Measurements from ENCODE around the gene PACS1.
"Not testable (repeated sequence)": the region's sequence is repeated elsewhere in the genome, so short reads cannot be mapped to it uniquely, and the experiment has no call there.

Gene PACS1

DNA sequence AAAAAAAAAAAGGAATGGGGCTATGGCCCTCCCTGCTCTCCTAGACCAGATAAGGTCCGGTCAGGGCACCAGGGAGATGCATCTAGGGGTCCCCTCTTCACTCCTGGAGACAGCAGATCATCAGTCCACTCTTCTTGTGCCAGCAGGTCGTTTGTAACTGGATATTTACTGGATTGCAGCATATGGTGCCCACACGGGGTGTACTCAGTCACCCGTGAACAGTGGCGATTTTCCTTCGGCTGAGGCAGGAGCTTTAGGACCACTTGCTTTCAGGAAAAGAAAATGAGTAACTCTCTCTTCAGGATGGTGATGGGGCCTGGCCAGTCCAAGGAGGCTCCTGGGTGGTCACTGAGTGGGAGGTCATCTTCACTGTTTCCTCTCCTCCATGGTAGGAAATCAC, 160.1 kb downstream of the PACS1 start:
- DNase-seq, result no peak

DNA sequence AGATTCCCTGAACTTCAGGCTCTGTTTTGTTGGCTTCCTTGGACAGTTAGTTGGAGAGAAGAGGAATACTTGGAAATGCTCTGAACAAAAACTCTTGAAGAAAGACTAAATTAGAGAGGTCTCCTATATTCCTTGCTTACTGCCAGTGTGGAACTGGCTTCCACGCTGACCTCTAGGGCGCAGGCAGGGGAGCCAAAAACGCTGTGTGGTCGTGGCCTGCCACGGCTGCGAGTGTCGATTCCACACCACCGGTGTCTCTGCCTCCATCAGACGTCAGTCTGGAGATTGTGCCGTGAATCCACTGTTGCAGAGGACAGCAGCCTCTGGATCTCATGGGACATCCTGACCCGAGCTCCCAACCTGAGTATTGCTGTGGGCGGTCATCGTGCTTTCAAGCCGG, 160.9 kb downstream of the PACS1 start:
- DNase-seq, result no peak

DNA sequence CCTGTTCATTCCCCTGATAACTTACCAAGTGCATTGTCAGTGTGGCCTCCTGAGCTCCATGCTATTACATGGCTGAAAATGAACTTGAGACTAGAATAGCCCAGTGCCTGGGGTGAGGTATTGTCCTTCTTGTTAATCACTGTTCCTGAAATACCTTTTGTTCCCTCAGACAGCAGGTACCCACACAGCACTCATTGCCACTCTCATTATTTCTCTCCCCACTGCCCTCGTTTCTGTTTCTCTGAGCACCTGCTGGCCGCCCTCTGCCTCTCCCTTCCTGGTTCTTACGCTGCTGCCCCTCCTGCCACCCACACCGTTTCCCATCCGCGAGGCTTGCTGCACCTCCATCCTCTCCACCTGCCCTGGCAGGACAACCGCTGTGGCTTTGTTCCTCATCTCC, 161.5 kb downstream of the PACS1 start:
- no peak for DNase-seq

DNA sequence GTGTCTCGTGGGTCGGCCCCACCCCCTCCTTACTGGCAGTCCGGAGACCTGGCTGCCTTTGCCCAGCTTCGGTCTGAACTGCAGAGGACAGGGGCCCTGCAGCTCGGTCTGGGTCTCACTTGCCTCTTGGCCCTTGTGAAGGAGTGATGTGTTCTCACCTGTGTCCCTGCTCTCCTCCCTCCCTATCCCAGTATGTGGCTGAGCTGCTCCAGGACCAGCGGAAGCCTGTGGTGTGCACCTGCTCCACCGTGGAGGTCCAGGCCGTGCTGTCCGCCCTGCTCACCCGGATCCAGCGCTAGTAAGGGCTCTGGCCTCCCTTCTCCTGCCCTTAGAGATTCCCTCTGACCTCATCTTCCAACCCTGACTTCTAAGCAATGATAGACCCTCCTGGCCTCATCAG, 162.7 kb downstream of the PACS1 start:
- DNase-seq, result no peak

DNA sequence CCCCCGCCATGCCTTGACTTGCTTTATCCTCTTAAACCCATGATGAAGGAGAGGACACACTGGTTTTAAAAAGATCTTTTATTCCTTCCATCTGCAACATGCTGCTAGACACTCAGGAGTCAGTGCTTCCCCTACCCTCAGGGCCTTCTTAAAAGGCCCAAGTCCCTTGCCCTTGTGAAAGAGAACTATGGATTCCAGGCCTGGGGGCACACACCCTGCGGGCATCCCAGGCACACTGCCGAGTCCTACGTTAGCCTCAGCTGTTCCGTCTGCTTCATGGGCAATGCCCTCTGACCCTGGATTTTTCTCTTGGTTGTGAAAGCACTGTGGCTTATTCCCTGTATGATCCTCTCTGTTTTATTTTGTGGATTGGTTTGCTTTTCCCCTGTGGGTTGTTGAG, 163.2 kb downstream of the PACS1 start:
- no peak for DNase-seq

DNA sequence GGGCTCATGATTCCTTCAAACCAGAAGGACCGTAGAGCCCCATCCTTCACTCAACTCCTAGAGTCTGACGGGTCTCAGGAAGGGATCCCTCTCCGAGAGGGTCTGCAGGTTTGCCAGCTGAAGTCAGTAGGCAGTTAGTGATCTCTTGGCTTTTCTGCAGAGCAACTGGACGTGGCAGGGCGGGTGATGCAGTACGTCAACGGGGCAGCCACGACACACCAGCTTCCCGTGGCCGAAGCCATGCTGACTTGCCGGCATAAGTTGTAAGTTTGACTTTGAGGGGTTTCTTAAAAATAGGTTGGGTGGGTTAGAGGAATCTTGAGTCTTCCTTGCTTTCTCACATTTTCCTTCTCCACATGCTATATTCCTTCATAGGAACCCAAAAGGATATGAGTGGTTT, 165.1 kb downstream of the PACS1 start:
- no peak for DNase-seq

DNA sequence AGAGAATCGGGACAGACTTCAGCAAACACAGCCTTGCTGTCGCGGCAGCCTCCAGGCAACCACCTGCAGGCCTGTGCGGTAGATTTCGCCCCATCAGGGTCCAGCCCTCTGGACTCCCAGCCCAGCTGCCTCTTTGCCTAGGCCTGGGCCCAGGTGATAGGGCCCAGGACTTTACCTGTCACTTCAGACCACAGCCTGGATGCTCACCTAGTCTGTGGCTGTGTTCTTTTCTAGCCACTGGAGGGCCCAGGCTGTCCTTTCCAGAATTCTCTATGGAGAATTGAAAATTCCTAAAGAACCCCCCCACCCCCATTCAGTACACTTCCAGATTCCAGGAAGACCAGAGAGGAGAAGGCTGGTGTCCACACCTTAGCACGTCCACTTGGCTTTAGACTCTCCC, 167.8 kb downstream of the PACS1 start:
- DNase-seq, result no peak

DNA sequence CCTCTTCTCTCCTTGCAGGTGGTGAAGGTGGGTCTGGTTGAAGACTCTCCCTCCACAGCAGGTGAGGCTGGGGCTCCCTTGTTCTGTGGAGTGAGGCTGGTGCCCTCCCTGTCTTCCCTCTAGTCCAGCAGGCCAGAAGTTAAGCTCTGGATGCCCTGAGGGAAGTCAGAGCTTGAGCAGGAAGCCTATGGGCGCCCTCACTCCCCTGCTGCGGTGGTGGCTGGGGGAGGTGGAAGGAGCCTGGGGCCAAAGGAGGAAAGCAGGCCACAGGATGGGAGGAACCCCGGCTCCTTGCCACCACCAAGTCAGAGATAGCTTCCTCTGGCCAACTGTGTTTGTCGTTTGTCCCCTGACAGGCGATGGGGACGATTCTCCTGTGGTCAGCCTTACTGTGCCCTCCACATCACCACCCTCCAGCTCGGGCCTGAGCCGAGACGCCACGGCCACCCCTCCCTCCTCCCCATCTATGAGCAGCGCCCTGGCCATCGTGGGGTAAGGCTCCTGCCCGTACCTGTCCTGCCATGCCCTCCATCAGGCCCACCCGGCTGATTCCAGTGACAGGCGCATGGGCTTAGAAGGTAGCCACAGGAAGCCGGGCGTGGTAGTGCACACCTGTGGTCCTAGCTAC, 168.8 kb downstream of the PACS1 start:
- DNase-seq, result no peak

DNA sequence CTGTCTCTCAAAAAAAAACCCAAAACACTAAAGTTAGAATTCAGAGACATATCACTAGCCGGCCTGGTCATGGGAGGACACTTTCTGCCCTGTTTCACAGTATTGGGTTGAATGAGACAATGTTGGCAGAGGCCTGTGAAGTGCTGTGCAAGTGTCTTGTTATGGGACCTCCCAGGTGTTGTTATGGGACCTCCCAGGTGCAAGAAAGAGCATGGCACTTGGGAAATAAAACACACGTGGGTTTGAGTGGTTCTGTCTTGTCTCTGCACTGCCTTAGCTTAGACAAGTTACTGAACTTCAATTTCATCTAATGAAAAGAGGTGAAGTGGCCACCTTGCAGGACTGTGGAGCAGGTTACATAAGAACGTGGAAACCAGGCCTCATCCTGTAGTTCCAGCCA, 169.4 kb downstream of the PACS1 start:
- no peak for DNase-seq

DNA sequence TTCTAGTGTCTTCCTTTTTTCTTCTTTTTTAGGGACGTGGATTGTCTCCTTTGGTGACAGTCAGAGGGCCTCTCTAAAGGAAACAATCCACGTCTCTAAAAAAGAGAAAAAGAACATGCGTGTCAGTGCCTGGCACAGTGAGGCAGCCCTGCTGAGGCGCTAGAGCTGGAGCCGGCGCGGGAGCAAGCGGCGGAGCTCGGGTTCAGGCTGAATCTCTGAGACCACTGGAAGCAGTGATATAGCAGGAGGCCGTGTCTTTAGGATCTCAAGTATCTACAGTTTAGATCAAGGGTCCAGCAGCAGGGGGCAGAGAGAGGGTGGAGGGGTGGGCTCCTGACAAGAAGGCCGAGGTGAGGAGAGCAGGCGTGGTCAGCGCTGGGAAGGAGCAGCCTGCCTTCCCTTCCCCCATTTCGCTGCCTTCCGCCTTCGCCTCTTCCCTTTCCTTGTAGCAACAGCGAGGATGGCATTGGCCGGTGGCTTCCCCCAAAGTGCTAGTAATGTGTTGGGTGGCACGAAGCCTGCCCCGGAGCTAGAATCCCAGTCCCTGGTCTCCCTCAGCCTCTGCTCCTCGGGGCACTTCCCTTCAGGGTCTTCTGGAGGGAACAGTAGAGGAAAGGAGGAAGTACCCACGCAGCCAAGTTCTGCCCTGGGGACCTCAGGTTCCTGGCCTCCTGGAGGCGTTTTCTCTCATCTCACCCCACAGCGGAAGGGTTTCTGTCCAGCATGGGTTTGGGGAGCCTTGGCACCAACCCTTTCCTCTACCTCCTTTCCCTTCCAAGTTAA, 170.1 kb downstream of the PACS1 start:
- DNase-seq, result no peak

DNA sequence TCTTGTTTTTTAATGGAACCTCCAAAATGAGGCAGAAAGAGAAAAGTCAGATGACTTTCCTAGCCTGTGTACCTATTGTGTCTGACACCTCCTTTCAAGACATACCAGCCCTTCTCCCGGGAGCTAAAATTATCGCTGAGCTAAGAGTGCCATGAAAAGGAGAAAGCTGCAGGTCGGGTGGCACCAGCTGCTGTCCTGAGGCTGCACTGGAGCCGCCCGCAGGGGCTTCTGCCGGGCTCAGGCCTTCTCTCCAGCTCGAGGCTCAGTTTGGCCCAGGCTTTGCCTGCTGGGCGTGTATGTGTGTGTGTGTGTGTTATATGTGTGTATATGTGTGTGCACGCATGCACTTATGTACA, 170.7 kb downstream of the PACS1 start:
- no peak for DNase-seq

DNA sequence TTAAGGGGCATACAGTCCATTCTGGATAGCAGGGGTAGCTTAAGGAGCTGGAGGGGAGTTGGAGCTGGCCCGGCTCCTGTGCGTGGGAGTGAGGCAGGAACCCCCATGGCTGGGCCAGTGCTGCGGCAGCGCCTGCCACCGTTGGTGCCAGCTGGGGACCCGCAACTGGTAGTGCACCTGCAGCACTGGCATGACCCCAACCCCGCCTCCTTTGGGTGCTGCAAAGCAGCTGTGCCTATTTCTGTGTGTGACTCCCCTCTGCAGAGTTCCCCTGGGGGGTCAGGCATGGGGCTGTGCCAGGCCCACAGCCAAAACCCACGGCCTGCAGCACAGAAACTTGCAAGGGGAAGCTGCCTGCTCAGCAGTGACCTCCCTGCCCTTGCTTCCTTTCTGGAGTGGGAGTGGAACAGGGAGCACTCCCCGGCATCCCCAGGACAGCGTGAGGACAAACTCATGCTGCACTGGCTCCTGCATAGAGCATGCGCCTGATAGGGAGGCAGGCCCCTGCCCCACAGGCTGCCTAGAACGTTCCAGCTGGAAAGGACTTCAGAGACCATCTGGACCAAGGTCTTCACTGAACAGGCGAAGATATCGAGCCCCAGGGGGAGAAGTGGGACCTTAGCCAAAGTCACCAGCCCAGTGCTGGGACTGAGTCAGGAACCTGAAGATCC, 172.2 kb downstream of the PACS1 start:
- no peak for DNase-seq

DNA sequence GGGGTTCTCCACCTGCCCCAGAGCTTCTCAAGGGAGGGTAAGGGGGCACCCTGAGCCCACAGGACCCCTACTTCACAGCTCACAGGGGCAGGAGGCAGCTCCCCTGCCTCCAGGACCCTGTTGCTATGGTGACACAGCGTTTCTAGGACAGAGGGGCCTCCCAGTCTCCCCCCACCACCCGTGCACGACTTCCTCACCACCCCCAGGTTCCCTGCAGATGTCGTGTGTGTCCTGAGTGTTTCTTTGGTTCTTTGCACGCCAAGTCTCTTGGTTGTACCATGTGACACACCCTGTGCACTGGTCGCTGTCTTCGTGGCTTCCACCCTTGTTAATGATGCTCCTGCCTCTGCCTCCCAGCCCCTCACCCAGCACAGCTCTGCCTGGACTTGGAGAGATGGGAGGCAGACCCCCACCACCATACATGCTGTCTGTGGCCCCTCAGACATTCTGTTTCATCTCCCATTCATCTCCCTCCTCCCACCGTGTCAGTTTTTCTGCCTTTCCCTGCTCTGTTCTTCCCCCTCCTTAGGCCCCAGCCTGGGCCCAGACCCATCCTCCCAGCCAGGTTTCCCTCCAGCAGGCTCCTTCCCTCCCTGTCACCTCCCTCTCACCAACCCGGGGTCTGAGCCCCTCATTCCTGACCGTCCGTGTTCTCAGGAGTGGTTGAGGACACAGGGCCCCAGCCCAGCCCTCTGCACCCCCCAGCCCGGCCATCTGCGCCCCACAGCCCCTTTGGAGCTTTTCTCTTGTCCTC, 173.9 kb downstream of the PACS1 start:
- DNase-seq, result no peak

DNA sequence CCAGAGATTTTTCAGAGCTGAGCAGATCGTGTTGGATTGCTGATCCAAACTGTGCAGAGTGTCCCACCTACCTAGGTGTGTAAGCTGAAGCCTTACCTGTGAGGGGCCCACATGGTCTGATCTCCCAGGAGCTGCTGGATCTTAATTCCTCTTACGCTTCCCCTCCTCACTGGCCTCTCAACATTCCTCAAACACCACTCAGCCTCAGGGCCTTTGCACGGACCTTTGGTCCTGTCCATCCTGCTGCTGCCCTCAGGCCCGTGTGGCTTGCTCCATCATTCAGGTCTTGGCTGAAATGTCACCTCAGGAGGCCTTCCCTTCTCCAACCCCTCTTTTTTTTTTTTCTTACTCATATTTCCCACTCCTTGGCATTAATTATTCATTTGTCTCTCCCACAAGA, 177.2 kb downstream of the PACS1 start:
- no peak for DNase-seq

DNA sequence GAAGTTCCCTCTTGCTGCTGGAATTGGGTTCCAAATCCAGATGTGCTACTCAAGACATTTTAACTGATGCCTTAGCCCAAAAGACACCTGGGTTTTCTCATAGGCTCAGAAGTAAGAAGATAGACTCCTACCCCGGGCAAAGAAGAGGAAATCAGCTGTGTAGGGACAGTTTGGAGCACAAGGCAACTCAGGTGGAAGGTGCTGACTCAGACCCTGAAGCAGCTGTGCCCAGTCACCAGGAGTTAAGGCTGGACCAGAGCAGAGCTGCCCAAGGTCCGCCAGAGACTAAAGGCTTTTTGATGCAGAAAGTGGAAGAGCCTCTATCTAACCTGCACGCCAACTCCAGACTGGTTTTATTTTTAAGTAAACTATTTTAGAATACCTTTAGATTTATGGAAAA, 177.7 kb downstream of the PACS1 start:
- no peak for DNase-seq

DNA sequence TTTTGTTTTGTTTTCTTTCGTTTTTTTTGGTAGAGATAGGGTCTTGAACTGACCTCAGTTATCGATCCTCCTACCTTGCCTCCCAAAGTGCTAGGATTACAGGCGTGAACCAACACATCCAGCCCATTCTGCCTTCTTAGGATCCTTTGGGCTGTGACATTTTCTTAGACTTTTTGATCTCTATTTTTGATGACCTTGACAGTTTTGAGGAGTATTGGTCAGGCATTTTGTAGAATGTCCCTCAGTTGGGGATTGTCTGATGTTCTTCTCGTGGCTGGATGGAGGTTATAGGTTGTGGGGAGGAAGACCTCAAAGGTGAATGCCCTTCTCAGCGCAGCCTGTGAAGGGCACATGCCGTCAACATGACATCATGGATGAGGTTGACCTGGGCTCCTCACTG, 178.8 kb downstream of the PACS1 start:
- no peak for DNase-seq

DNA sequence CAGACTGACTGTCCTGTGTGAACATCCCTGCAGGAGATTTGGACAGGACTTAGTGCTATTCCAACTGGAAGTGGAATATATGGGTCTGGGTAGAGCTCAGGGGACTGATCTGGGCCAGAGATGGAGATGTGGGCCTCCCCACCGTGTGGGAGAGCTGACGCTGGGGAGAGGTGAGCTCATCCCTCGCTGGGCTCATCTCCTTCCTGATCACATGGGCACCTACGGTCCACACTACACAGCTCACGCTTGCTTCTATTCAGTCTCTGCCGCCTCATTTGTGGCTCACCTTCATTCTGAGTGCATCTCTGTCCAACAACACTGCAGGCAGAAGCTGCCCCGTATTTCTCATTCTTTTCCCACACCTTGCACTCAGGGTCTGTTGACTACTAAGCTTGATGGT, 181.7 kb downstream of the PACS1 start:
- no peak for DNase-seq

DNA sequence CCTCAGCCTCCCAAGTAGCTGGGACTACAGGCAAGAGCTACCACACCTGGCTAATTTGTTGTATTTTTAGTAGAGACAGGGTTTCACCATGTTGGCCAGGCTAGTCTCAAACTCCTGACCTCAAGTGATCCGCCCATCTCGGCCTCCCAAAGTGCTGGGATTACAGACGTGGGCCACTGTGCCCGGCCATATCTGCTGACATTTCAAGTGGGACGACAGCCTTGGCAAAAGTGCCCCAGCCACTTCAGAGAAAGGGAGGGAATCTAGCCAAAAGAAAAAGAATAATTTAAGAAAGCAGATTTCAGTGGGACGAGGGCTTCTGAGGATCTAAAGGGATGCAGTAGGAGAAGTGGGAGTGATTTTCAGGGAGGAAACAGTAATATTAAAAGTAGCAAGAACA, 183.0 kb downstream of the PACS1 start:
- DNase-seq, result not testable (repeated sequence)

DNA sequence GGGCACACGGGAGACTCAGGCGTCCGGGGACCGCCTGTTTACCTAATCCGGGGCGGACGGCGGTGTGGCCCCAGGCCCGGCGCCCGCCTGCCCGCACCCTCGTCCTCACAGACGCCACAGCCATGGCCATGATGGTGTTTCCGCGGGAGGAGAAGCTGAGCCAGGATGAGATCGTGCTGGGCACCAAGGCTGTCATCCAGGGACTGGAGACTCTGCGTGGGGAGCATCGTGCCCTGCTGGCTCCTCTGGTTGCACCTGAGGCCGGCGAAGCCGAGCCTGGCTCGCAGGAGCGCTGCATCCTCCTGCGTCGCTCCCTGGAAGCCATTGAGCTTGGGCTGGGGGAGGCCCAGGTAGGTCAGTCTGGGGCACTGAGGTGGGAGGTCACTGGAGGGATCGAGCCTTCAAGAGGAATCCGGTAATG, 188.4 kb downstream of the PACS1 start:
- no peak for DNase-seq

DNA sequence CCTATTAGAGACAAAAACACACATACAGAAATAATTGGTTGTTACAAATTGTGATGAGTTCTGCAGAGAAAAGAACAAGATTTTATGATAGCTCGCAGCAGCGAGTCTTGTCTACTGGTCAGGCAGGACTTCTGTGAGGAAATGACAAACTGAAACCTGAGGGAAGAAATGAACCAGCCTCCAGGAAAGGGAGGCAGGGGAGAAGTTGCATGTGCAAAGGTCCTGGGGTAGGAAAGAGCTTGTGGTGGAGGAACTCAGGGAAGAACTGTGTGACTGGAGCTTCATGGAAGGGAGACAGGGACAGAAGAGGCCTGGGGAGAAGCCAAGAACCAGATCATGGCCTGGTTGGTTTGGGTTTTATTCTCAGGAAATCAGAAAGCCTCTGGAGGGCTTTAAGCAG, 189.2 kb downstream of the PACS1 start:
- DNase-seq, result no peak

DNA sequence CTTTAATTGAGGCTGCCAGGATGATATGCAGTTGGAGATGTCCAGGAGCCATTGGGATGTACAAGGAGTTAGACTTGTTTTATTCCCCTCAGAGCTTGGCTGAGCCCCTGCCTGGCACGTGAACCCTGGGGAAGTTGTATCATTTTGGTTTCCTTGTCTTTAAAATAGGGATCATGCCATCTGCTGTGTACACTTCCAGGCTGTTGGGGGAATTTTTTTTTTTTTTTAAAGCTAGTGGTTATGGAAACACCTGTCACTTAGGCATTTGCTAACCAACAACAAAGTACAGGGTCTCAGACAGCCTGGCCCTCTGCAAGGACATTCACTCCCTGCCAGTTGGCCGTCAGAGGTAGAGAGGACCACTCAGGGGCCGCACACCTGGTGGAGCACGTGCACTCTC, 189.9 kb downstream of the PACS1 start:
- no peak for DNase-seq

DNA sequence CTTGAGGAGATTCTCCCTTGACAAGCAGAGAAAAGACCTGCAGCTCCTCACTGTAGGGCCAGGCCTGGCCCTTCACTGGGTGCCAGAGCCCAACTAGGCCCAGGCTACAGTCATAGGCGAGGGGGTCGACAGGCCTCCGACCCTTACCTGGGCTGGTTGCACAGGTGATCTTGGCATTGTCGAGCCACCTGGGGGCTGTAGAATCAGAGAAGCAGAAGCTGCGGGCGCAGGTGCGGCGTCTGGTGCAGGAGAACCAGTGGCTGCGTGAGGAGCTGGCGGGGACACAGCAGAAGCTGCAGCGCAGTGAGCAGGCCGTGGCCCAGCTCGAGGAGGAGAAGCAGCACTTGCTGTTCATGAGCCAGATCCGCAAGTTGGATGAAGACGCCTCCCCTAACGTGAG, 191.5 kb downstream of the PACS1 start:
- DNase-seq, result no peak

DNA sequence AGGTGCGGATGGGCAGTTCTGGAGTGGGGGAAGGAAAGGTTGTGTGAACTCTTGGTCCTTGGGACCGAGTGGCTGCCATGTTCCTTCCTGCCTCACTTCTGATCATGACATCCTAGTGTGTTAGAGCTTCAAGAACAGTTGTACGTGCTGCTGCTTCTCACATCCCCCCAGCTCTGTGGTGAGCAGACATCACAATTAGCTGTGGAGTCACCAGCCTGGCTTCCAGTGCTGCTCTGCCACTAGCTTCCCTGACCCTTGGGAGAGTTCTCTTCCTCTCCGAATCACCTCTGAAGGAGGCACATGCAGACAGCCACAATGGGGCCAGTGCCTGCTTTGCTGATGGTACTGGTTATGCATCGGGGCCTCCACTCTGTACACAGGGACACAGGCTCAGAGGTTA, 192.1 kb downstream of the PACS1 start:
- DNase-seq, result no peak

DNA sequence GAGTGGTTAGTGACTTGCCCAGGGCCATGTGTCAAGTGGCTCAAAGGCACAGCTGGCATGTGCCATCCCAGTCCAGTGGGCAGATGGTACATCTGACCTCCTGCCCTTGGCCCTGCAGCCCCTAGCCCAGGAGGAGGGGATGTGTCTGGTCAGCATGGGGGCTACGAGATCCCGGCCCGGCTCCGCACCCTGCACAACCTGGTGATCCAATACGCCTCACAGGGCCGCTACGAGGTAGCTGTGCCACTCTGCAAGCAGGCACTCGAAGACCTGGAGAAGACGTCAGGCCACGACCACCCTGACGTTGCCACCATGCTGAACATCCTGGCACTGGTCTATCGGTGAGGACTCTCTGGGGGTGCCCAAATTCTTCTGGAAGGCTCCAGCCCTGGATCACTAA, 192.6 kb downstream of the PACS1 start:
- no peak for DNase-seq

Data from CD4-positive, alpha-beta T cell treated with Interleukin-17A for 4 hours (primary cell).